T-helper 1 cell treated with Interleukin-12 subunit alpha and Interleukin-12 subunit beta and Interleukin-4 antibody, amounts not matched to agents 30 ng/mL and 1 ng/mL, for 36 hours (primary cell): ENCODE data around the gene TRPM2. TPM values are rescaled to one million over a fixed set of nuclear protein-coding genes. Genes with fewer than 3 reads are reported as not detected.
"Not testable (repeated sequence)": the region's sequence is repeated elsewhere in the genome, so short reads cannot be mapped to it uniquely, and the experiment has no call there.

Experiments used
- intact Hi-C: fragments of 100-400 bp; cut with micrococcal nuclease; formaldehyde crosslinking; loops from one replicate; pipeline ENCODE4 v1.15.1; 2024
- total RNA-seq: library from RNA; stranded (reverse); gene quantifications from 2 replicates; pipeline ENCODE4 v1.2.3, GENCODE V29; 2022

The TRPM2 gene
- total RNA-seq, 1 donor from 2014 or later = 35.2 TPM

- intact Hi-C loops = no loop called here
Observed at GRCh38 chr21:44333509-44334328, 19.7 kb upstream of the TRPM2 start.

- intact Hi-C loops = loop anchor here (5.0 kb wide), 1 partner anchor 468 kb away; the partner anchor contains the start of gene UBE2G2
Observed at GRCh38 chr21:44334329-44335030, 18.9 kb upstream of the TRPM2 start.

- intact Hi-C loops = loop anchor here (2.0 to 5.0 kb wide), 2 partner anchors 37 to 467 kb away; partner anchors contain the start of gene UBE2G2
Observed at GRCh38 chr21:44335266-44336059, 18.0 kb upstream of the TRPM2 start.

GRCh38 chr21:44337449-44337848, 16.0 kb upstream of the TRPM2 start:
- intact Hi-C loops = loop anchor here (2.0 to 5.0 kb wide), 2 partner anchors 39 to 465 kb away; partner anchors contain the start of gene UBE2G2

- intact Hi-C loops = loop anchor here (2.0 to 5.0 kb wide), 4 partner anchors 17 to 535 kb away; partner anchors contain the start of genes PTTG1IP and UBE2G2
Observed at GRCh38 chr21:44337941-44338895, 15.2 kb upstream of the TRPM2 start.

- intact Hi-C loops = loop anchor here (1.0 to 5.0 kb wide), 6 partner anchors 16 to 534 kb away; partner anchors contain the start of genes LRRC3, PTTG1IP, SUMO3 and UBE2G2
Observed at GRCh38 chr21:44338971-44339910, 14.2 kb upstream of the TRPM2 start, which contains the start of gene CFAP410. TSS of gene CFAP410 (minus strand) at chr21:44339390. CDS start at chr21:44339194, 196 bp downstream.

GRCh38 chr21:44341726-44342458, 11.5 kb upstream of the TRPM2 start:
- intact Hi-C loops = not testable (repeated sequence)

GRCh38 chr21:44342981-44343380, 10.4 kb upstream of the TRPM2 start:
- intact Hi-C loops = not testable (repeated sequence)

GRCh38 chr21:44344541-44345183, 8.8 kb upstream of the TRPM2 start:
- intact Hi-C loops = no loop called here

GRCh38 chr21:44345495-44345894, 7.9 kb upstream of the TRPM2 start:
- intact Hi-C loops = no loop called here

GRCh38 chr21:44347911-44348451, 5.4 kb upstream of the TRPM2 start:
- intact Hi-C loops = no loop called here

GRCh38 chr21:44348861-44349260, 4.6 kb upstream of the TRPM2 start:
- intact Hi-C loops = no loop called here

- intact Hi-C loops = no loop called here
Observed at GRCh38 chr21:44349416-44349846, 4.0 kb upstream of the TRPM2 start.

GRCh38 chr21:44349847-44350772, 3.3 kb upstream of the TRPM2 start:
- intact Hi-C loops = no loop called here

- intact Hi-C loops = no loop called here
Observed at GRCh38 chr21:44350773-44351481, 2.5 kb upstream of the TRPM2 start.
